HepG2 (cell line): Measurements from ENCODE around the gene C2orf78. TPM values are rescaled to one million over a fixed set of nuclear protein-coding genes. Genes with fewer than 3 reads are reported as not detected.

Experiments
- ATAC-seq: fragments of 200-7000 bp; cut with Tn5 transposase; 3 replicates; pipeline ENCODE4 v1.9.1; 2020; ENCODE audit warnings: mild to moderate bottlenecking, moderate library complexity
- BruUV-seq: library from RNA; stranded (reverse); fragments of 400-500 nt; replicated peaks from 2 replicates; lab custom pipeline; 2021; lab: Mats Ljungman, UMichigan
- CTCF ChIA-PET: fragments of 300-600 bp; formaldehyde crosslinking; extraction: SDS; loops from one replicate; lab custom pipeline; 2021; ENCODE audit warnings: low total read pairs, inconsistent platforms, low intra/inter-chr PET ratio; lab: Yijun Ruan, JAX
- POLR2A ChIA-PET: fragments of 350-600 bp; sonication (Branson Sonifier 250); formaldehyde crosslinking; loops from one replicate; lab custom pipeline; 2020; ENCODE audit warnings: antibody characterized with exemption, inconsistent platforms; lab: Yijun Ruan, JAX
- DNase-seq: peaks from one replicate; pipeline ENCODE4 v3.0.0-alpha.2; 2015; ENCODE audit warnings: low spot score
- FAIRE-seq: peaks from 3 replicates; lab custom pipeline; 2011; peaks lifted over from hg19 to GRCh38; lab: Jason Lieb, UNC
- H2AFZ ChIP-seq: one replicate; pipeline ENCODE4 v1.6.1; 2011; ENCODE audit warnings: low read length, inconsistent platforms
- H3K27ac ChIP-seq: fragments of 300-600 bp; 3 replicates; pipeline ENCODE4 v1.8.0; 2011; ENCODE audit warnings: mixed run types, mild to moderate bottlenecking, mixed read lengths, low read length, inconsistent platforms; ENCODE audit not compliant: insufficient read depth; ENCODE audit errors: extremely low read length
- H3K27me3 ChIP-seq, 2 experiments: fragments of 200-600 bp in 1 of 2; 2 replicates in 1 of 2; 3 replicates in 1 of 2; pipeline versions ENCODE4 v1.6.0 to v1.8.0; 2011; ENCODE audit warnings: low read length in 2 of 2, mild to moderate bottlenecking in 2 of 2, moderate library complexity in 2 of 2, inconsistent platforms in 1 of 2; ENCODE audit not compliant: insufficient read depth in 2 of 2, control insufficient read depth in 1 of 2
- H3K36me3 ChIP-seq, 2 experiments: fragments of 200-600 bp in 1 of 2; replicated peaks in 1 of 2; 2 replicates in 1 of 2; 3 replicates in 1 of 2; pipeline versions ENCODE4 v1.5.1 to v1.8.0; 2011; ENCODE audit warnings: low read length in 2 of 2, inconsistent platforms in 1 of 2; ENCODE audit not compliant: insufficient read depth in 2 of 2, control insufficient read depth in 1 of 2
- H3K4me1 ChIP-seq: 2 replicates; pipeline ENCODE4 v1.5.1; 2012; ENCODE audit warnings: low read length, inconsistent platforms; ENCODE audit not compliant: insufficient read depth
- H3K4me2 ChIP-seq: 2 replicates; pipeline ENCODE4 v1.6.0; 2011; ENCODE audit warnings: low read depth, low read length, inconsistent platforms
- H3K4me3 ChIP-seq, 3 experiments: fragments of 200-600 bp in 1 of 3; sonication (generic), shearing (Covaris generic) in 1 of 3; replicated peaks in 1 of 3; 2 replicates each; pipeline ENCODE4 v1.5.1; 2011 to 2016; ENCODE audit warnings: low read length in 3 of 3, inconsistent platforms in 2 of 3, low read depth in 2 of 3, mild to moderate bottlenecking in 2 of 3, control low read depth in 1 of 3, mixed read lengths in 1 of 3; ENCODE audit not compliant: insufficient read depth in 1 of 3
- H3K79me2 ChIP-seq: one replicate; pipeline ENCODE4 v1.6.1; 2011; ENCODE audit warnings: low read length, inconsistent platforms; ENCODE audit not compliant: insufficient read depth
- H3K9ac ChIP-seq: 2 replicates; pipeline ENCODE4 v1.6.0; 2011; ENCODE audit warnings: mild to moderate bottlenecking, low read depth, low read length, inconsistent platforms; ENCODE audit not compliant: insufficient read depth
- H3K9me3 ChIP-seq: 2 replicates; pipeline ENCODE4 v1.5.1; 2012; ENCODE audit warnings: mild to moderate bottlenecking, low read length
- H4K20me1 ChIP-seq: 2 replicates; pipeline ENCODE4 v1.6.0; 2011; ENCODE audit warnings: inconsistent platforms, mild to moderate bottlenecking, low read length, moderate library complexity; ENCODE audit not compliant: insufficient read depth
- AGO1 ChIP-seq: fragments of 200-400 bp; formaldehyde crosslinking; IDR thresholded peaks from 2 replicates; pipeline ENCODE4 v1.6.1; 2017; ENCODE audit warnings: mild to moderate bottlenecking, low read depth, low read length, moderate library complexity; ENCODE audit not compliant: poor library complexity, severe bottlenecking
- GABPA ChIP-seq, 2 experiments: IDR thresholded peaks; 2 replicates each; pipeline ENCODE4 v1.6.1; 2011 to 2016; ENCODE audit warnings: low read depth in 2 of 2, low read length in 1 of 2, missing biosample characterization in 1 of 2, missing genetic modification characterization in 1 of 2
- NKX3-1 ChIP-seq: sonication (generic); formaldehyde crosslinking; IDR thresholded peaks from 2 replicates; pipeline ENCODE4 v1.5.0; 2020; ENCODE audit warnings: missing genetic modification reagents
- SRY ChIP-seq: sonication (generic); formaldehyde crosslinking; IDR thresholded peaks from 2 replicates; pipeline ENCODE4 v1.8.0; 2022; ENCODE audit warnings: mild to moderate bottlenecking, missing genetic modification reagents
- TBP ChIP-seq: sonication (generic); formaldehyde crosslinking; IDR thresholded peaks from 2 replicates; pipeline ENCODE4 v1.5.0; 2020; ENCODE audit warnings: missing genetic modification reagents
- ZFP41 ChIP-seq: sonication (generic); formaldehyde crosslinking; IDR thresholded peaks from 2 replicates; pipeline ENCODE4 v1.4.0; 2020; ENCODE audit warnings: mild to moderate bottlenecking, missing genetic modification reagents, borderline replicate concordance
- ZNF263 ChIP-seq: sonication (generic); formaldehyde crosslinking; IDR thresholded peaks from 2 replicates; pipeline ENCODE4 v1.4.0; 2020; ENCODE audit warnings: missing genetic modification reagents
- ZNF331 ChIP-seq: sonication (generic); formaldehyde crosslinking; IDR thresholded peaks from 2 replicates; pipeline ENCODE4 v1.4.0; 2020; ENCODE audit warnings: missing genetic modification reagents
- ZNF747 ChIP-seq: sonication (generic); formaldehyde crosslinking; IDR thresholded peaks from 2 replicates; pipeline ENCODE4 v1.8.1; 2023; ENCODE audit warnings: missing genetic modification reagents, mild to moderate bottlenecking, borderline replicate concordance
- ZSCAN29 ChIP-seq: sonication (generic); formaldehyde crosslinking; conservative IDR thresholded peaks from 2 replicates; pipeline ENCODE4 v1.4.0; 2020; ENCODE audit warnings: mild to moderate bottlenecking, missing genetic modification reagents
- WGBS: methylation state at CpG from one replicate; pipeline ENCODE4 v1.1.6; 2017; ENCODE audit warnings: low lambda C conversion rate; 5-methylcytosine and 5-hydroxymethylcytosine counted together
- in situ Hi-C: cut with HindIII; loops from 2 replicates; pipeline ENCODE4 v1.10.0; 2017; ENCODE audit warnings: low pct_unique_long_range_greater_than_20kb; ENCODE audit not compliant: extremely low pct_ligation_motif_present
- intact Hi-C: fragments of 100-400 bp; cut with micrococcal nuclease; formaldehyde crosslinking; loops from one replicate; pipeline ENCODE4 v1.10.0; 2022; ENCODE audit not compliant: unreplicated experiment
- polyA plus RNA-seq, 8 experiments: library from polyadenylated mRNA; depleted of rRNA in 3 of 8; stranded (reverse) in 7 of 8; unstranded in 1 of 8; fragments of >200 nt; fragmentation: Illumina TruSeq in 4 of 8; extraction: Trizol in 4 of 8; gene quantifications; 2 replicates each; pipeline versions ENCODE4 v1.2.1 to v1.2.3, GENCODE V29; 2011 to 2016; ENCODE audit warnings: low read depth in 4 of 8, missing spikeins in 1 of 8, mixed read lengths in 1 of 8; ENCODE audit not compliant: insufficient read depth in 1 of 8
- total RNA-seq, 5 experiments: library from RNA; depleted of rRNA; stranded (reverse); fragments of >200 nt; fragmentation: Illumina TruSeq; extraction: Trizol; gene quantifications; 2 replicates each; pipeline ENCODE4 v1.2.3, GENCODE V29; 2016; ENCODE audit warnings: low read depth in 1 of 5
- TF ChIP-seq, protein P1 (sequence below): sonication (generic); formaldehyde crosslinking; IDR thresholded peaks from 2 replicates; pipeline ENCODE4 v1.5.0; 2020; ENCODE audit warnings: missing genetic modification reagents, mild to moderate bottlenecking, borderline replicate concordance

Gene C2orf78
- total and polyA plus RNA-seq, 2 of the 13 experiments (the other 11 are each of a cell fraction or from before 2014, with no cell fraction given), result not detected

DNA sequence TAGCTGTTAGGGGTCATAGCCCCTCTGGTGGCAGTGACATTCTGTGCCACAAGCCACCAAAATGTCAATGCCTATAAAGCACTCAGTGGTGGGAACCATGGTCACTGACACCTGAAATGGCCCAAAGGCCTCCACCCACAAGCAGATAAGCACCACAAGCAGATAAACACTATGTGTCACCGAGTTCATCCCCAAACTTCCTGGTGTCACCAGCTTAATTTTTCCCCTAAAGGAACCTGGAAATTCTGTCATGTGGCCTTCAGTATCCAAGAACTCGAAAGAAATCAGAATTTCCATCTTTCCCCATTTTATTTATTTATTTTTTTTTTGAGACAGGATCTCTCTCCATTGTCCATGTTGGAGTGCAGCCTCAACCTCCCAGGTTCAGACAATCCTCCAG lies 43.2 kb upstream of the C2orf78 start:
- intact Hi-C loops (no loop called here), in situ Hi-C loops (no loop called here)
- Histone ChIP-seq H2AFZ (no peak overlapping the region), H3K4me1 (peaks cover 10% of the 10 kb centered on the region; the same call in 1 of the 2 replicates), H3K9ac (no peak overlapping the region), H3K4me2 (no peak overlapping the region), H3K4me3 (no peak overlapping the region), H3K36me3 (no peaks in the 10 kb centered on the region; a peak in 1 of 5 replicates), H4K20me1 (no peaks in the 10 kb centered on the region), H3K9me3 (0 out of 2 replicates have a peak, but pooled peaks cover 6% of the 10 kb centered on the region), H3K27ac (no peak overlapping the region), H3K27me3 (peaks cover 0 to 4% of the 10 kb centered on the region in 2 experiments; a peak in 1 of 5 replicates), H3K79me2 (peaks cover 10% of the 10 kb centered on the region)
- ChIA-PET CTCF (no interaction called here), POLR2A (no interaction called here)
- TF ChIP-seq TBP (CRISPR knock-in tag) (no peak), NKX3-1 (CRISPR knock-in tag) (no peak), ZNF331 (no peak), GABPA (IDR thresholded peaks at IDR 0.05; ENCODE audit: low read depth, low read length) (no peak), GABPA (CRISPR knock-in tag; IDR thresholded peaks at IDR 0.05; ENCODE audit: low read depth) (no peak), ZSCAN29 (CRISPR knock-in tag) (no peak), AGO1 (no peak), ZNF263 (CRISPR knock-in tag) (no peak), SRY (CRISPR knock-in tag) (no peak), ZNF747 (no peak), ZFP41 (CRISPR knock-in tag) (no peak)
- TF ChIP-seq, protein P1, sequence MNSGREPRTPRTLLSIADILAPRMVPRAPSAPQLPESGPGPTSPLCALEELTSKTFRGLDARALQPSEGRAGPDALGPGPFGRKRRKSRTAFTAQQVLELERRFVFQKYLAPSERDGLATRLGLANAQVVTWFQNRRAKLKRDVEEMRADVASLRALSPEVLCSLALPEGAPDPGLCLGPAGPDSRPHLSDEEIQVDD, result no peak
- WGBS, result 53% methylated on average over 2 of the region's 2 CpGs
- no TSS peak for BruUV-seq
- ATAC-seq (no peak), FAIRE-seq (no peak), DNase-seq (no peak)
